Endothelial cell of umbilical vein (primary cell): Measurements from ENCODE around the gene HSDL2. TPM values are rescaled to one million over a fixed set of nuclear protein-coding genes. Genes with fewer than 3 reads are reported as not detected.

Experiments used
- BruUV-seq: library from RNA; stranded (reverse); fragments of 400-500 nt; replicated peaks from 2 replicates; lab custom pipeline; 2021; lab: Mats Ljungman, UMichigan
- CTCF ChIA-PET: fragments of 300-600, 350-600 bp; sonication (Branson Sonifier 250); formaldehyde crosslinking; loops from one replicate; lab custom pipeline; 2021; ENCODE audit warnings: antibody characterized with exemption, inconsistent platforms; lab: Charles Lee
- POLR2A ChIA-PET: fragments of 300-600, 350-600 bp; sonication (Branson Sonifier 250); formaldehyde crosslinking; loops from one replicate; lab custom pipeline; 2021; ENCODE audit warnings: antibody characterized with exemption, inconsistent platforms; lab: Charles Lee
- DNase-seq: peaks from one replicate; pipeline ENCODE4 v3.0.0-alpha.2; 2011; ENCODE audit warnings: low read depth, low spot score
- FAIRE-seq: peaks from 2 replicates; lab custom pipeline; 2011; peaks lifted over from hg19 to GRCh38; lab: Jason Lieb, UNC
- H2AFZ ChIP-seq: 2 replicates; pipeline ENCODE4 v1.6.0; 2012; ENCODE audit warnings: low read depth, low read length, control low read depth, inconsistent platforms
- H3K27ac ChIP-seq: 2 replicates; pipeline ENCODE4 v1.5.1; 2011; ENCODE audit warnings: low read depth, mild to moderate bottlenecking, control low read depth, low read length, moderate library complexity; ENCODE audit not compliant: insufficient read depth
- H3K27me3 ChIP-seq, 2 experiments: 2 replicates each; pipeline versions ENCODE4 v1.6.0 to v1.6.1; 2011; ENCODE audit warnings: low read length in 2 of 2, mixed read lengths in 1 of 2; ENCODE audit not compliant: control insufficient read depth in 2 of 2, insufficient read depth in 2 of 2
- H3K36me3 ChIP-seq, 2 experiments: 2 replicates in 1 of 2; 3 replicates in 1 of 2; pipeline ENCODE4 v1.5.1; 2011; ENCODE audit warnings: low read length in 2 of 2, mild to moderate bottlenecking in 1 of 2, moderate library complexity in 1 of 2; ENCODE audit not compliant: control insufficient read depth in 2 of 2, insufficient read depth in 2 of 2; ENCODE audit errors: extremely low read depth in 1 of 2
- H3K4me1 ChIP-seq: 3 replicates; pipeline ENCODE4 v1.5.1; 2011; ENCODE audit warnings: mild to moderate bottlenecking, low read length; ENCODE audit not compliant: control insufficient read depth, insufficient read depth; ENCODE audit errors: extremely low read depth
- H3K4me2 ChIP-seq: 2 replicates; pipeline ENCODE4 v1.6.1; 2011; ENCODE audit warnings: low read length, control low read depth, mixed read lengths; ENCODE audit not compliant: insufficient read depth
- H3K4me3 ChIP-seq, 3 experiments: fragments of 200-600 bp in 1 of 3; sonication (generic), shearing (Covaris generic) in 1 of 3; replicated peaks in 1 of 3; 2 replicates each; pipeline ENCODE4 v1.5.1; 2011 to 2016; ENCODE audit warnings: control low read depth in 3 of 3, low read length in 3 of 3, mild to moderate bottlenecking in 2 of 3, inconsistent platforms in 1 of 3, low read depth in 1 of 3, moderate library complexity in 1 of 3; ENCODE audit not compliant: insufficient read depth in 1 of 3
- H3K79me2 ChIP-seq: 2 replicates; pipeline ENCODE4 v1.6.0; 2012; ENCODE audit warnings: low read length, inconsistent platforms; ENCODE audit not compliant: control insufficient read depth, insufficient read depth
- H3K9ac ChIP-seq: replicated peaks from 2 replicates; pipeline ENCODE3; 2011; ENCODE audit warnings: low read length, control low read depth; ENCODE audit not compliant: insufficient read depth; ENCODE audit errors: extremely low read depth
- H3K9me1 ChIP-seq: replicated peaks from 3 replicates; pipeline ENCODE4 v1.6.0; 2011; ENCODE audit warnings: mild to moderate bottlenecking, low read length; ENCODE audit not compliant: control insufficient read depth, insufficient read depth; ENCODE audit errors: extremely low read depth
- H3K9me3 ChIP-seq: replicated peaks from 2 replicates; pipeline ENCODE4 v1.5.1; 2012; ENCODE audit warnings: low read length, inconsistent platforms; ENCODE audit not compliant: control insufficient read depth, insufficient read depth
- H4K20me1 ChIP-seq: replicated peaks from 2 replicates; pipeline ENCODE3; 2011; ENCODE audit warnings: mild to moderate bottlenecking, low read length; ENCODE audit not compliant: control insufficient read depth, insufficient read depth; ENCODE audit errors: extremely low read depth
- CTCF ChIP-seq, 2 donors: IDR thresholded peaks; 1 replicate in 1 of 2; 2 replicates in 1 of 2; pipeline ENCODE4 v1.5.1; 2011; ENCODE audit warnings: low read length in 2 of 2, mild to moderate bottlenecking in 2 of 2, moderate library complexity in 2 of 2, control low read depth in 1 of 2, inconsistent platforms in 1 of 2, low read depth in 1 of 2; ENCODE audit not compliant: insufficient read depth in 1 of 2; ENCODE audit errors: extremely low read depth in 1 of 2
- EZH2 ChIP-seq: IDR thresholded peaks from 2 replicates; pipeline ENCODE4 v1.6.1; 2012; ENCODE audit warnings: borderline replicate concordance, low read depth, mild to moderate bottlenecking, moderate library complexity, low read length, inconsistent platforms; ENCODE audit not compliant: severe bottlenecking
- FOS ChIP-seq: IDR thresholded peaks from 2 replicates; pipeline ENCODE4 v1.6.1; 2011; ENCODE audit warnings: mild to moderate bottlenecking, low read length, moderate library complexity, borderline replicate concordance; ENCODE audit not compliant: insufficient read depth
- GATA2 ChIP-seq: IDR thresholded peaks from 2 replicates; pipeline ENCODE4 v1.7.0; 2011; ENCODE audit warnings: low read depth, mild to moderate bottlenecking, moderate library complexity, mixed read lengths, low read length; ENCODE audit not compliant: insufficient read length, insufficient read depth
- JUN ChIP-seq: IDR thresholded peaks from 2 replicates; pipeline ENCODE4 v1.6.1; 2011; ENCODE audit warnings: borderline replicate concordance, low read depth; ENCODE audit not compliant: insufficient read length, insufficient read depth
- MYC ChIP-seq: IDR thresholded peaks from one replicate; pipeline ENCODE4 v1.6.1; 2011; ENCODE audit warnings: mild to moderate bottlenecking, low read depth, low read length
- POLR2A ChIP-seq: IDR thresholded peaks from 2 replicates; pipeline ENCODE4 v1.6.1; 2012; ENCODE audit warnings: low read depth, mild to moderate bottlenecking, control low read depth, low read length
- POLR2AphosphoS5 ChIP-seq: IDR thresholded peaks from 2 replicates; pipeline ENCODE4 v1.6.1; 2012; ENCODE audit warnings: low read depth, mild to moderate bottlenecking, control low read depth, low read length, moderate library complexity; ENCODE audit not compliant: insufficient read depth
- dilution Hi-C: fragments of 300-500 bp; cut with MboI; formaldehyde crosslinking; loops from one replicate; pipeline ENCODE4 v1.15.0; 2019; ENCODE audit warnings: low sequenced_read_pairs; ENCODE audit not compliant: extremely low pct_ligation_motif_present
- intact Hi-C: fragments of 100-400 bp; cut with micrococcal nuclease; formaldehyde crosslinking; loops from one replicate; pipeline ENCODE4 v1.10.0; 2022
- polyA plus RNA-seq, 4 experiments: library from polyadenylated mRNA; depleted of rRNA in 3 of 4; stranded (reverse) in 3 of 4; unstranded in 1 of 4; fragments of >200 nt; gene quantifications; 2 replicates each; pipeline versions ENCODE4 v1.2.1 to v1.2.3, GENCODE V29; 2011 to 2012; ENCODE audit warnings: missing spikeins in 1 of 4
- total RNA-seq: library from RNA; stranded (reverse); gene quantifications from 2 replicates; pipeline ENCODE4 v1.2.3, GENCODE V29; 2021
- TF ChIP-seq, protein P1 (sequence below): IDR thresholded peaks from 2 replicates; pipeline ENCODE4 v1.6.1; 2011; ENCODE audit not compliant: insufficient read depth, insufficient read length

The HSDL2 gene
- total and polyA plus RNA-seq, 2 donors (not counting 3 experiments of a cell fraction or from before 2014, with no cell fraction given): 5.6 to 22.1 TPM

DNA sequence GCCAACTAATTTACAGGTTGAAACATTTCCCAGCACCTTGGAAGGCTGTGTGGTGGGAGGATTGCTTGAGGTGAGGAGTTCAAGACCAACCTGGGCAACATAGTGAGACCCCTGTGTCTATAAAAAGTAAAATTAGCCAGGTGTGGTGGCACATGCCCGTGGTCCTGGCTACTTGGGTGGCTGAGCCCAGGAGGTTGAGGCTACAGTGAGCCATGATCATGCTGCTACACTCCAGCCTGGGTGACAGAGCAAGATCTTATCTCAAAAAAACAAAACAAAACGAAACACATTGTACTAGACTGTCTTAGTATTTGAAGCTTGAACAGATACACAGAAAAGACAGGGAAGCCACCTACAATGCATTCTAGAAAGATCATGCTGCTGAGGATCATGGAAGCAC, 2.8 kb upstream of the HSDL2 start:
- H3K4me1 ChIP-seq: peaks cover 19% of the 10 kb centered on the region
- no peaks in the 10 kb centered on the region for H3K36me3 ChIP-seq
- no peak overlapping the region for H3K27ac ChIP-seq
- no peak overlapping the region for H2AFZ ChIP-seq
- ChIA-PET CTCF (no interaction called here), POLR2A (no interaction called here)
- no peak overlapping the region for H3K4me3 ChIP-seq
- peaks cover 7% of the 10 kb centered on the region for H3K79me2 ChIP-seq
- no peak for FAIRE-seq
- H3K9me3 ChIP-seq: no peaks in the 10 kb centered on the region
- H3K4me2 ChIP-seq: peak overlapping the region; percentile 99
- intact Hi-C loops: loop anchor here (5.0 kb wide), 1 partner anchor 110 kb away; the partner anchor contains the start of gene KIAA1958
- TF ChIP-seq POLR2A (no peak), FOS (no peak)
- no peaks in the 10 kb centered on the region for H4K20me1 ChIP-seq
- no TSS peak for BruUV-seq
- no peak for DNase-seq
- H3K27me3 ChIP-seq: no peaks in the 10 kb centered on the region
- H3K9me1 ChIP-seq: no peaks in the 10 kb centered on the region
- H3K9ac ChIP-seq: no peak overlapping the region
- dilution Hi-C loops: no loop called here

DNA sequence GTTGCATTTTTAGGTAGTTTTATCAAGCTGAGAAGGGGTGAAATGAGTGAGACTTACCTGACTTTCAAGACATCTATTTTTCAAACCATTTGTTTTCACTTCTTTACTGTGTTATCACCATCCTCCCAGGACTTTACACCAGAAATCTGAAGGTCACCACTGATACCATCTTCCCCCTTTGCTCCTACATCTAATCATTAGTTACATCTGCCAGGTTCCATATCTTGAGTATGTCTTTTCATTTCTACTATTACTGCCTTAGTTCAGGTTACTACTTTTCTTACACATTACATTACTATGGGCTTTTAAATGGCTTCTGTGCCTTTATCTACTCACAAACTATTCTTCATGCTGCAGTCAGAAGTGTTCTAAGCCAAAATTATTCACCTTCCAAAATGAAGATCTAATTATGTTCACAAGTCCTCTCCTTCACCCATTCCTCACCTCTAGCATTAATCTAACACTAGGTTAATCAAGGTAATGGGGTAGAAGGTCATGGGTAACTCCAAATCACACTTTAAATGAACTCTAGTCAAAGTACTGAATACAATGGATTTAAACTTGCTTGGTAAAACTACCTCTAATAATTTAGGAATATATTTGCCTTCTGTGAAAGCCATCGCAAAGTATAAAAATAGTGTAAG, 2.1 kb upstream of the HSDL2 start:
- H4K20me1 ChIP-seq: no peaks in the 10 kb centered on the region
- peaks cover 9% of the 10 kb centered on the region for H3K79me2 ChIP-seq
- intact Hi-C loops: loop anchor here (2.0 to 5.0 kb wide), 2 partner anchors 45 to 109 kb away; partner anchors contain the start of genes KIAA1958 and PTBP3
- FAIRE-seq (no peak), DNase-seq (no peak)
- TF ChIP-seq JUN (no peak), POLR2AphosphoS5 (no peak), MYC (no peak), POLR2A (no peak), GATA2 (no peak), CTCF (IDR thresholded peaks at IDR 0.05; ENCODE audit: extremely low read depth in 1 of 2, insufficient read depth in 1 of 2, low read depth in 1 of 2, low read length in 2 of 2) (no peak), EZH2 (no peak), FOS (no peak)
- TF ChIP-seq, protein P1, sequence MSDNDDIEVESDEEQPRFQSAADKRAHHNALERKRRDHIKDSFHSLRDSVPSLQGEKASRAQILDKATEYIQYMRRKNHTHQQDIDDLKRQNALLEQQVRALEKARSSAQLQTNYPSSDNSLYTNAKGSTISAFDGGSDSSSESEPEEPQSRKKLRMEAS: no peak
- CTCF ChIA-PET: interaction anchor here (1.3 to 2.8 kb wide), 6 partner anchors 8 to 340 kb away, joined by 3 to 17 read pairs (median 9); partner anchors contain the start of gene INIP
- no peaks in the 10 kb centered on the region for H3K36me3 ChIP-seq
- peaks cover 19% of the 10 kb centered on the region for H3K4me1 ChIP-seq
- no peaks in the 10 kb centered on the region for H3K9me1 ChIP-seq
- no peak overlapping the region for H3K27ac ChIP-seq
- dilution Hi-C loops: no loop called here
- peak overlapping the region in 1 of 3 experiments; percentile 98 for H3K4me3 ChIP-seq
- H3K4me2 ChIP-seq: peak overlapping the region; percentile 99
- H2AFZ ChIP-seq: no peak overlapping the region
- no peak overlapping the region for H3K9ac ChIP-seq
- H3K9me3 ChIP-seq: no peaks in the 10 kb centered on the region
- POLR2A ChIA-PET: no interaction called here
- no TSS peak for BruUV-seq
- no peaks in the 10 kb centered on the region for H3K27me3 ChIP-seq
